NCI-H2107 treated with DMSO at 0.1 percent for 48 hours (cell line): ENCODE results near the gene MRPL21.
"Not testable (repeated sequence)": the region's sequence is repeated elsewhere in the genome, so short reads cannot be mapped to it uniquely, and the experiment has no call there.

Experiments used
- DNase-seq: peaks from one replicate; lab custom pipeline; 2025; ENCODE audit not compliant: unreplicated experiment; lab: John Stamatoyannopoulos, UW

MRPL21 gene

GRCh38 chr11:68870470-68870869 lies 33.2 kb downstream of the MRPL21 start:
- DNase-seq, result no peak

- DNase-seq, result no peak
Observed at GRCh38 chr11:68868221-68868835, 35.3 kb downstream of the MRPL21 start.

- DNase-seq, result no peak
Observed at GRCh38 chr11:68867066-68867465, 36.6 kb downstream of the MRPL21 start.

GRCh38 chr11:68865241-68865640 lies 38.4 kb downstream of the MRPL21 start:
- no peak for DNase-seq

GRCh38 chr11:68863553-68864265 lies 39.9 kb downstream of the MRPL21 start:
- DNase-seq, result no peak

GRCh38 chr11:68862421-68862820 lies 41.2 kb downstream of the MRPL21 start:
- DNase-seq, result no peak

- no peak for DNase-seq
Observed at GRCh38 chr11:68859123-68859522, 44.5 kb downstream of the MRPL21 start.

- DNase-seq, result no peak
Observed at GRCh38 chr11:68857037-68857586, 46.5 kb downstream of the MRPL21 start.

GRCh38 chr11:68856425-68857030 lies 47.1 kb downstream of the MRPL21 start:
- DNase-seq, result not testable (repeated sequence)

- no peak for DNase-seq
Observed at GRCh38 chr11:68855205-68855981, 48.2 kb downstream of the MRPL21 start.

- no peak for DNase-seq
Observed at GRCh38 chr11:68854273-68854958, 49.2 kb downstream of the MRPL21 start.

GRCh38 chr11:68852628-68853027 lies 51.0 kb downstream of the MRPL21 start:
- no peak for DNase-seq

GRCh38 chr11:68848429-68848828 lies 55.2 kb downstream of the MRPL21 start:
- DNase-seq, result no peak

GRCh38 chr11:68847395-68847794 lies 56.2 kb downstream of the MRPL21 start:
- DNase-seq, result no peak

- DNase-seq, result no peak
Observed at GRCh38 chr11:68845351-68846002, 58.2 kb downstream of the MRPL21 start.

GRCh38 chr11:68844801-68845200 lies 58.8 kb downstream of the MRPL21 start:
- DNase-seq, result no peak

GRCh38 chr11:68844376-68844775 lies 59.3 kb downstream of the MRPL21 start:
- no peak for DNase-seq

GRCh38 chr11:68843703-68844312 lies 59.8 kb downstream of the MRPL21 start:
- DNase-seq, result peak; percentile 51

- no peak for DNase-seq
Observed at GRCh38 chr11:68843052-68843561, 60.5 kb downstream of the MRPL21 start.
